NCI-H2196 treated with DMSO at 0.1 percent for 48 hours (cell line): ENCODE data around the gene ARHGAP25.
"Not testable (repeated sequence)": the region's sequence is repeated elsewhere in the genome, so short reads cannot be mapped to it uniquely, and the experiment has no call there.

Source experiments
- DNase-seq: peaks from one replicate; lab custom pipeline; 2025; ENCODE audit not compliant: unreplicated experiment; lab: John Stamatoyannopoulos, UW

ARHGAP25 gene

GRCh38 chr2:68790600-68790999 lies 56.0 kb downstream of the ARHGAP25 start:
- DNase-seq: no peak

- DNase-seq: no peak
These were observed 57.3 kb downstream of the ARHGAP25 start for GRCh38 chr2:68791914-68792313.

GRCh38 chr2:68792751-68793150 lies 58.1 kb downstream of the ARHGAP25 start:
- DNase-seq: no peak

GRCh38 chr2:68796295-68796905 lies 61.8 kb downstream of the ARHGAP25 start:
- no peak for DNase-seq

- no peak for DNase-seq
These were observed 64.0 kb downstream of the ARHGAP25 start for GRCh38 chr2:68798569-68798968.

- DNase-seq: peak; percentile 23
These were observed 64.8 kb downstream of the ARHGAP25 start for GRCh38 chr2:68799140-68800026.

- no peak for DNase-seq
These were observed 65.4 kb downstream of the ARHGAP25 start for GRCh38 chr2:68800027-68800401.

- no peak for DNase-seq
These were observed 65.9 kb downstream of the ARHGAP25 start for GRCh38 chr2:68800517-68800916.

GRCh38 chr2:68802161-68802560 lies 67.5 kb downstream of the ARHGAP25 start:
- DNase-seq: not testable (repeated sequence)

GRCh38 chr2:68805025-68805424 lies 70.4 kb downstream of the ARHGAP25 start:
- DNase-seq: no peak

- no peak for DNase-seq
These were observed 72.0 kb downstream of the ARHGAP25 start for GRCh38 chr2:68806511-68807109.

GRCh38 chr2:68807821-68808266 lies 73.2 kb downstream of the ARHGAP25 start:
- no peak for DNase-seq

- DNase-seq: no peak
These were observed 75.0 kb downstream of the ARHGAP25 start for GRCh38 chr2:68809324-68810240.

GRCh38 chr2:68811364-68811763 lies 76.8 kb downstream of the ARHGAP25 start:
- DNase-seq: no peak

- no peak for DNase-seq
These were observed 77.6 kb downstream of the ARHGAP25 start for GRCh38 chr2:68812251-68812650.

- DNase-seq: no peak
These were observed 79.0 kb downstream of the ARHGAP25 start for GRCh38 chr2:68813596-68813995.

- DNase-seq: no peak
These were observed 82.7 kb downstream of the ARHGAP25 start for GRCh38 chr2:68817306-68817705.

GRCh38 chr2:68819556-68819955 lies 84.9 kb downstream of the ARHGAP25 start:
- no peak for DNase-seq

- no peak for DNase-seq
These were observed 87.7 kb downstream of the ARHGAP25 start for GRCh38 chr2:68822207-68822872.

GRCh38 chr2:68824831-68825230 lies 90.2 kb downstream of the ARHGAP25 start:
- no peak for DNase-seq
